NK-92 (cell line): ENCODE results near the gene NIP7.
"Not testable (repeated sequence)": the region's sequence is repeated elsewhere in the genome, so short reads cannot be mapped to it uniquely, and the experiment has no call there.

Experiments
- DNase-seq: peaks from one replicate; lab custom pipeline; 2025; ENCODE audit not compliant: unreplicated experiment; lab: John Stamatoyannopoulos, UW

NIP7 gene

GRCh38 chr16:69340095-69340644 lies 598 bp downstream of the NIP7 start:
- DNase-seq = no peak

- no peak for DNase-seq
These were observed 4.6 kb downstream of the NIP7 start for GRCh38 chr16:69344171-69344570.

GRCh38 chr16:69345923-69346322 lies 6.4 kb downstream of the NIP7 start:
- DNase-seq = no peak

- DNase-seq = no peak
These were observed 7.1 kb downstream of the NIP7 start for GRCh38 chr16:69346683-69347082.

GRCh38 chr16:69348222-69348621 lies 8.7 kb downstream of the NIP7 start:
- DNase-seq = no peak

GRCh38 chr16:69349536-69349935 lies 10.0 kb downstream of the NIP7 start:
- no peak for DNase-seq

GRCh38 chr16:69350536-69351133 lies 11.1 kb downstream of the NIP7 start:
- DNase-seq = no peak

GRCh38 chr16:69351309-69352027 lies 11.9 kb downstream of the NIP7 start, which contains the start of gene TMED6:
Gene TMED6, minus strand, starts transcription at chr16:69351786. Its CDS starts 33 bp downstream, at chr16:69351753.
- no peak for DNase-seq

- DNase-seq = not testable (repeated sequence)
These were observed 20.5 kb downstream of the NIP7 start for GRCh38 chr16:69360070-69360469.

- DNase-seq = no peak
These were observed 23.7 kb downstream of the NIP7 start for GRCh38 chr16:69363281-69363717.

GRCh38 chr16:69364088-69364487 lies 24.5 kb downstream of the NIP7 start:
- no peak for DNase-seq

- DNase-seq = no peak
These were observed 26.3 kb downstream of the NIP7 start for GRCh38 chr16:69365901-69366300.

- DNase-seq = no peak
These were observed 26.9 kb downstream of the NIP7 start for GRCh38 chr16:69366431-69366830.

GRCh38 chr16:69367980-69368379 lies 28.4 kb downstream of the NIP7 start:
- no peak for DNase-seq

GRCh38 chr16:69368866-69369265 lies 29.3 kb downstream of the NIP7 start:
- no peak for DNase-seq

GRCh38 chr16:69371564-69371963 lies 32.0 kb downstream of the NIP7 start:
- no peak for DNase-seq

- DNase-seq = no peak
These were observed 33.4 kb downstream of the NIP7 start for GRCh38 chr16:69373019-69373418.

- DNase-seq = no peak
These were observed 37.0 kb downstream of the NIP7 start for GRCh38 chr16:69376393-69377059.

GRCh38 chr16:69378036-69378435 lies 38.5 kb downstream of the NIP7 start:
- no peak for DNase-seq

GRCh38 chr16:69378760-69379159 lies 39.2 kb downstream of the NIP7 start:
- no peak for DNase-seq

- DNase-seq = no peak
These were observed 41.7 kb downstream of the NIP7 start for GRCh38 chr16:69381231-69381630.

- DNase-seq = no peak
These were observed 42.8 kb downstream of the NIP7 start for GRCh38 chr16:69382421-69382820.
